ENCODE data around the gene TCAIM. TPM values are rescaled to one million over a fixed set of nuclear protein-coding genes. Genes with fewer than 3 reads are reported as not detected.

TCAIM gene
- polyA plus RNA-seq, 1 donor (not counting 4 experiments of a cell fraction or from before 2014, with no cell fraction given), result 28.0 TPM

DNA sequence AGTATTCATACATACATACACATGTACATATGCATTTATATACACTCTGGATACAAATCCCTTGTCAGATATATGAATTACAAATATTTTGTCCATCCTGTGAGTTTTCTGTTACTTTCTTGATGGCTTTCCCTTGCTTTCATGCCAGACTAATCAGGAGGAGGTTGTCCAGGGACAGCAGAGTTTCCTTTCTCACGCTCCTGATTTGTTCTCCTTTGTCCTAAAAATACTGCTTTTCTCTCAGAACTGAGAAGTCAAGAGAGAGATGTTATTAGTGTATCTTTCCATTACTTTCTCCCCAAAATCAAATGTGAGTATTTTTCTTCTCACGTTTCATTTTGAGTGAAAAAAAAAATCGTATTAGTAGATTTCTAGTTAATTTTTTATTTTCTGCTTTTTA is 12.1 kb upstream of the TCAIM start:
- Histone ChIP-seq H2AFZ (ENCODE audit: control insufficient read depth, low read length) (no peak overlapping the region), H3K79me2 (ENCODE audit: control insufficient read depth, insufficient read depth, low read length) (no peaks in the 10 kb centered on the region), H3K4me1 (ENCODE audit: control insufficient read depth, extremely low read depth, insufficient read depth, low read length) (peaks cover 3% of the 10 kb centered on the region), H3K4me2 (ENCODE audit: control insufficient read depth, extremely low read depth, insufficient read depth, low read depth, low read length) (no peak overlapping the region), H3K9me1 (ENCODE audit: control insufficient read depth, extremely low read depth, insufficient read depth, low read length) (no peaks in the 10 kb centered on the region), H3K36me3 (ENCODE audit: control insufficient read depth in 2 of 2, extremely low read depth in 1 of 2, insufficient read depth in 2 of 2, low read length in 2 of 2) (no peaks in the 10 kb centered on the region), H3K27me3 (ENCODE audit: control insufficient read depth, extremely low read depth, insufficient read depth, low read length) (no peaks in the 10 kb centered on the region), H3K27ac (ENCODE audit: control insufficient read depth, insufficient read depth, low read length) (no peak overlapping the region), H3K9me3 (ENCODE audit: control insufficient read depth, low read depth, low read length) (no peaks in the 10 kb centered on the region), H3K9ac (ENCODE audit: control insufficient read depth, extremely low read depth, insufficient read depth, low read length) (no peak overlapping the region), H4K20me1 (ENCODE audit: control insufficient read depth, extremely low read depth, insufficient read depth, low read length) (no peaks in the 10 kb centered on the region), H3K4me3 (ENCODE audit: control insufficient read depth in 2 of 3, extremely low read depth in 1 of 3, insufficient read depth in 2 of 3, low read depth in 1 of 3, low read length in 3 of 3) (no peak overlapping the region)
- TF ChIP-seq EZH2 (IDR thresholded peaks at IDR 0.05; ENCODE audit: low read length) (no peak), CTCF (optimal IDR thresholded peaks at IDR 0.05 in 1 of 3, IDR thresholded peaks at IDR 0.05 in 1 of 3, conservative IDR thresholded peaks at IDR 0.05 in 1 of 3; ENCODE audit: extremely low read depth in 1 of 3, insufficient read depth in 2 of 3, low read length in 3 of 3) (no peak)
- FAIRE-seq (no peak), DNase-seq (ENCODE audit: low read depth, low spot score) (no peak)
- dilution Hi-C loops (cut with MboI; ENCODE audit: extremely low pct_ligation_motif_present, low sequenced_read_pairs), result no loop called here

DNA sequence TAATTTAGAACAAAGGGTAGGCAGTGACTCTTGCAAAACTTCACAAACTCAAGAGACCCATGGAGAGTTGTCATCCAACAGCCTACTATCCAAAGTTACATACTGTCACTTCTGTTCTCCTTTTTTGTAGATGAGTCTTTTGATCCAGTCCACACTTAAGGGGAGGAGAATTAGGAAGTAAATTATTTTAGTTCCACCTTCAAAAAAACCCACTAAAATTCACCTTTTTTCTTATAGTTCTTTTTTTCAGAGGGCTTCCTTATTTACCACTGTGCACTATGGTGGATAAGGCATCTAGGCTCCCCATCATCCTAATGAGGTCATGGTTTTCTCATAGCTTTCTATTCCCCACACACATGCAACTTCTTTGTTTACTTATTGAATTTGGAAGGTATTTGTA is 8.6 kb upstream of the TCAIM start:
- no peaks in the 10 kb centered on the region for H3K9me1 ChIP-seq (ENCODE audit: control insufficient read depth, extremely low read depth, insufficient read depth, low read length)
- no peak overlapping the region for H3K27ac ChIP-seq (ENCODE audit: control insufficient read depth, insufficient read depth, low read length)
- no peaks in the 10 kb centered on the region for H3K4me1 ChIP-seq (ENCODE audit: control insufficient read depth, extremely low read depth, insufficient read depth, low read length)
- FAIRE-seq, result no peak
- dilution Hi-C loops (cut with MboI; ENCODE audit: extremely low pct_ligation_motif_present, low sequenced_read_pairs), result no loop called here
- no peaks in the 10 kb centered on the region for H4K20me1 ChIP-seq (ENCODE audit: control insufficient read depth, extremely low read depth, insufficient read depth, low read length)
- peaks cover 6% of the 10 kb centered on the region for H3K27me3 ChIP-seq (ENCODE audit: control insufficient read depth, extremely low read depth, insufficient read depth, low read length)
- no peaks in the 10 kb centered on the region for H3K9me3 ChIP-seq (ENCODE audit: control insufficient read depth, low read depth, low read length)
- H3K36me3 ChIP-seq (ENCODE audit: control insufficient read depth in 2 of 2, extremely low read depth in 1 of 2, insufficient read depth in 2 of 2, low read length in 2 of 2), result no peaks in the 10 kb centered on the region
- TF ChIP-seq CTCF (optimal IDR thresholded peaks at IDR 0.05 in 1 of 3, IDR thresholded peaks at IDR 0.05 in 1 of 3, conservative IDR thresholded peaks at IDR 0.05 in 1 of 3; ENCODE audit: extremely low read depth in 1 of 3, insufficient read depth in 2 of 3, low read length in 3 of 3) (no peak), EZH2 (IDR thresholded peaks at IDR 0.05; ENCODE audit: low read length) (no peak)
- H3K79me2 ChIP-seq (ENCODE audit: control insufficient read depth, insufficient read depth, low read length), result no peaks in the 10 kb centered on the region
- no peak overlapping the region for H3K4me2 ChIP-seq (ENCODE audit: control insufficient read depth, extremely low read depth, insufficient read depth, low read depth, low read length)
- DNase-seq (ENCODE audit: low read depth, low spot score), result no peak
- no peak overlapping the region for H3K4me3 ChIP-seq (ENCODE audit: control insufficient read depth in 2 of 3, extremely low read depth in 1 of 3, insufficient read depth in 2 of 3, low read depth in 1 of 3, low read length in 3 of 3)
- H3K9ac ChIP-seq (ENCODE audit: control insufficient read depth, extremely low read depth, insufficient read depth, low read length), result no peak overlapping the region
- no peak overlapping the region for H2AFZ ChIP-seq (ENCODE audit: control insufficient read depth, low read length)
